ENCODE results near the gene OBSCN. TPM values are rescaled to one million over a fixed set of nuclear protein-coding genes. Genes with fewer than 3 reads are reported as not detected.

The OBSCN gene
- total and polyA plus RNA-seq, 2 of the 4 experiments (the other 2 are of a cell fraction), result 4.1 to 9.5 TPM

DNA sequence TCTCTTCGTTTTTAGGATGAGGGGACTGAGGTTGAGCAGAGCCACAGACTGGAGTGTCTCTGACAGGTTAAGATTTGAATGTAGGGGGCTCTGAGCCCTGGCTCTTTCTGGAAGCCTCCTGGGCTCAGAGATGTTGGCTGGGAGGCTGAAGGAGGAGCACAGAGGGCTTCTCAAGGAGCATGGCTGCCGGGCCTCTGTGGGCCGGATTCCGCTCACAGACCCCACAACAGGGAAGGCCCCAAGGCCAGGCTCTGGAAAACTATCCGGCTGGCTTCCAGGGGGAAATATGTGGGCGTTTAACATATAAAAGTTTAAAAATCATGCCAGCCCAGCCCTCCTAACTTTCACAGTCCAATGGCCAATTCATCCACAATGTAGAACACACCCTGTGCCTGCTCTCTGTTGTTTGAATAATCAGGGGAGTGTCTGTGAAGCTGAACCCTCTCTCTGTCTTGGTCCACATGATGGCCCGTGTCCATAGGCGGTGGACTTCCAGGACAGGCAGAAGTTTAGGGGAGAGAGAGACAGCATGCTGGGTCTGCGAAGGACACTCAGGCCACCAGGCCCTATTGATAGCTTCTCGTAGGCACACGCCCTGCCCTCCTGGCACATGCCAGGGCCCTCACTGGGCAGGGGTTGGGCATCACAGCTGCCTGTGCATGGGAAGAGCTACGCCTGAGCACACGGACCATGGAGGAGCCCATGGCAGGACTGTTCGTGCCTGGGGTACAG lies 10.8 kb downstream of the OBSCN start:
- Histone ChIP-seq H3K4me3 (ENCODE audit: insufficient read depth, low read depth, low read length) (no peak overlapping the region), H4K5ac (ENCODE audit: low read depth, low read length) (no peak overlapping the region), H3K23ac (ENCODE audit: low read depth, low read length) (no peak overlapping the region), H3K4me2 (ENCODE audit: low read depth, low read length) (no peak overlapping the region), H3K4ac (ENCODE audit: low read depth, low read length) (no peak overlapping the region), H3K27ac (ENCODE audit: insufficient read depth, low read length) (no peak overlapping the region), H4K20me1 (ENCODE audit: insufficient read depth, low read length) (peaks cover 5% of the 10 kb centered on the region; the same call in 1 of the 2 replicates), H3K9me3 (ENCODE audit: control insufficient read depth, insufficient read depth, low read length) (no peaks in the 10 kb centered on the region), H3K27me3 (ENCODE audit: control insufficient read depth, insufficient read depth, low read length) (no peaks in the 10 kb centered on the region), H3K36me3 (ENCODE audit: control insufficient read depth, insufficient read depth, low read length) (peaks cover 39% of the 10 kb centered on the region), H3K18ac (ENCODE audit: low read depth, low read length) (no peak overlapping the region), H4K8ac (ENCODE audit: low read depth in 2 of 2, low read length in 2 of 2) (no peak overlapping the region), H2BK5ac (ENCODE audit: low read depth, low read length, poor library complexity, severe bottlenecking) (no peak overlapping the region), H3K9ac (ENCODE audit: low read depth, low read length) (no peak overlapping the region), H3K56ac (ENCODE audit: extremely low read depth, insufficient read depth, low read length) (no peak overlapping the region), H3K14ac (replicated peaks; ENCODE audit: low read depth, low read length) (no peak overlapping the region), H2AK5ac (ENCODE audit: low read depth, low read length) (no peak overlapping the region), H3K79me1 (ENCODE audit: low read depth in 1 of 2, low read length in 2 of 2) (peaks cover 4 to 13% of the 10 kb centered on the region in 2 experiments; a peak in 2 of 4 replicates), H3K9me1 (ENCODE audit: insufficient read depth, low read length) (no peaks in the 10 kb centered on the region), H2BK15ac (ENCODE audit: low read depth, low read length) (no peak overlapping the region), H2AFZ (replicated peaks; ENCODE audit: low read length, poor library complexity) (no peak overlapping the region), H4K91ac (ENCODE audit: insufficient read depth, low read depth, low read length) (no peak overlapping the region), H2BK120ac (ENCODE audit: low read depth, low read length) (no peak overlapping the region), H2BK20ac (ENCODE audit: low read depth, low read length) (no peak overlapping the region), H2AK9ac (replicated peaks; ENCODE audit: low read depth, low read length, poor library complexity) (no peak overlapping the region), H3K4me1 (ENCODE audit: control insufficient read depth, insufficient read depth, low read length) (peaks cover 8% of the 10 kb centered on the region; the same call in 1 of the 2 replicates)
- in situ Hi-C loops (cut with MboI; ENCODE audit: low sequenced_read_pairs) (no loop called here), dilution Hi-C loops (cut with HindIII; ENCODE audit: low sequenced_read_pairs, unreplicated experiment) (no loop called here), intact Hi-C loops (cut with micrococcal nuclease) (no loop called here)
- ChIA-PET CTCF (no interaction called here), POLR2A (ENCODE audit: unreplicated experiment) (no interaction called here)
- WGBS, 2 experiments (ENCODE audit: extremely low coverage in 2 of 2, insufficient read length in 1 of 2), result no CpG with 5 or more reads among the region's 14 CpGs
- no TSS peak for BruUV-seq (replicated peaks)
- TF ChIP-seq NFE2L2 (IDR thresholded peaks at IDR 0.05; ENCODE audit: low read depth, low read length), result no peak
- no peak for TF ChIP-seq RFX5 (IDR thresholded peaks at IDR 0.05; ENCODE audit: low read depth, low read length)
- no peak for TF ChIP-seq RCOR1 (IDR thresholded peaks at IDR 0.05; ENCODE audit: insufficient replicate concordance, low read length)
- no peak for TF ChIP-seq FOS (IDR thresholded peaks at IDR 0.05; ENCODE audit: low read depth, low read length)
- TF ChIP-seq MXI1 (IDR thresholded peaks at IDR 0.05; ENCODE audit: borderline replicate concordance, low read depth, low read length), result no peak
- ATAC-seq (ENCODE audit: low read depth) (no peak), DNase-seq (no peak)
